Neuronal stem cell (in vitro differentiated cells): ENCODE results near the gene CNTNAP5.

Source experiments
- DNase-seq: peaks from one replicate; pipeline ENCODE4 v3.0.0-alpha.2; 2013; ENCODE audit warnings: low spot score
- H2AFZ ChIP-seq: one replicate; pipeline ENCODE4 v1.6.1; 2013; ENCODE audit warnings: mild to moderate bottlenecking, low read length, inconsistent platforms
- H2AK5ac ChIP-seq: 2 replicates; pipeline ENCODE4 v1.6.1; 2013; ENCODE audit warnings: low read depth, mild to moderate bottlenecking, inconsistent platforms, low read length, moderate library complexity, mixed read lengths
- H2BK120ac ChIP-seq: 2 replicates; pipeline ENCODE4 v1.6.1; 2013; ENCODE audit warnings: low read depth, mild to moderate bottlenecking, inconsistent platforms, low read length, moderate library complexity, mixed read lengths
- H2BK12ac ChIP-seq: one replicate; pipeline ENCODE4 v1.6.1; 2013; ENCODE audit warnings: low read length, inconsistent platforms
- H2BK15ac ChIP-seq: 2 replicates; pipeline ENCODE4 v1.6.1; 2013; ENCODE audit warnings: mild to moderate bottlenecking, low read length, inconsistent platforms, mixed read lengths
- H2BK5ac ChIP-seq: one replicate; pipeline ENCODE4 v1.6.1; 2013; ENCODE audit warnings: inconsistent platforms, mild to moderate bottlenecking, low read length, moderate library complexity
- H3K14ac ChIP-seq: one replicate; pipeline ENCODE4 v1.6.1; 2013; ENCODE audit warnings: low read length, inconsistent platforms
- H3K18ac ChIP-seq: 2 replicates; pipeline ENCODE4 v1.6.1; 2013; ENCODE audit warnings: low read length, inconsistent platforms
- H3K23ac ChIP-seq: 2 replicates; pipeline ENCODE4 v1.6.1; 2013; ENCODE audit warnings: low read depth, mild to moderate bottlenecking, mixed read lengths, low read length, inconsistent platforms; ENCODE audit not compliant: poor library complexity
- H3K27ac ChIP-seq: replicated peaks from 3 replicates; pipeline ENCODE4 v1.5.1; 2013; ENCODE audit warnings: low read length, inconsistent platforms
- H3K27me3 ChIP-seq, 3 experiments: 2 replicates each; pipeline ENCODE4 v1.6.1; 2013; ENCODE audit warnings: low read length in 3 of 3, mild to moderate bottlenecking in 2 of 3, inconsistent platforms in 1 of 3, low read depth in 1 of 3, mixed read lengths in 1 of 3, moderate library complexity in 1 of 3; ENCODE audit not compliant: control insufficient read depth in 3 of 3, insufficient read depth in 3 of 3
- H3K36me3 ChIP-seq, 2 donors: replicated peaks in 1 of 2; 2 replicates each; pipeline ENCODE4 v1.6.1; 2013; ENCODE audit warnings: low read length in 2 of 2; ENCODE audit not compliant: control insufficient read depth in 2 of 2, insufficient read depth in 2 of 2
- H3K4ac ChIP-seq: 2 replicates; pipeline ENCODE4 v1.6.1; 2013; ENCODE audit warnings: inconsistent platforms, mild to moderate bottlenecking, low read length, moderate library complexity
- H3K4me1 ChIP-seq, 2 donors: 1 replicate in 1 of 2; 2 replicates in 1 of 2; pipeline ENCODE4 v1.6.1; 2013; ENCODE audit warnings: low read length in 2 of 2, low read depth in 1 of 2; ENCODE audit not compliant: control insufficient read depth in 2 of 2, insufficient read depth in 1 of 2
- H3K4me2 ChIP-seq: one replicate; pipeline ENCODE4 v1.6.1; 2013; ENCODE audit warnings: mild to moderate bottlenecking, low read length, inconsistent platforms; ENCODE audit not compliant: insufficient read depth, poor library complexity, severe bottlenecking
- H3K4me3 ChIP-seq, 2 donors: 2 replicates each; pipeline ENCODE4 v1.5.1; 2013; ENCODE audit warnings: low read length in 2 of 2, mild to moderate bottlenecking in 2 of 2, inconsistent platforms in 1 of 2, moderate library complexity in 1 of 2
- H3K79me1 ChIP-seq: one replicate; pipeline ENCODE4 v1.6.1; 2013; ENCODE audit warnings: low read depth, mild to moderate bottlenecking, inconsistent platforms, low read length, moderate library complexity
- H3K9ac ChIP-seq: one replicate; pipeline ENCODE4 v1.6.1; 2013; ENCODE audit warnings: mild to moderate bottlenecking, low read depth, low read length, inconsistent platforms; ENCODE audit not compliant: poor library complexity
- H3K9me3 ChIP-seq, 2 donors: replicated peaks in 1 of 2; 2 replicates each; pipeline versions ENCODE3 to v1.6.1; 2013; ENCODE audit warnings: low read length in 2 of 2, mild to moderate bottlenecking in 2 of 2, inconsistent platforms in 1 of 2, low read depth in 1 of 2, mixed read lengths in 1 of 2, moderate library complexity in 1 of 2; ENCODE audit not compliant: control insufficient read depth in 2 of 2, insufficient read depth in 1 of 2
- H4K8ac ChIP-seq: one replicate; pipeline ENCODE4 v1.6.1; 2013; ENCODE audit warnings: low read depth, mild to moderate bottlenecking, inconsistent platforms, low read length, moderate library complexity
- H4K91ac ChIP-seq: one replicate; pipeline ENCODE4 v1.6.1; 2013; ENCODE audit warnings: low read length, low read depth, mild to moderate bottlenecking, inconsistent platforms; ENCODE audit not compliant: poor library complexity
- WGBS, 2 donors: extraction: QIAGEN DNeasy Blood & Tissue Kit; methylation state at CpG; one replicate each; pipeline ENCODE4 v1.1.7; 2013; ENCODE audit warnings: missing lambda C conversion rate in 2 of 2, mixed read lengths in 1 of 2; ENCODE audit not compliant: insufficient read length in 2 of 2, insufficient replicate concordance in 1 of 2; ENCODE audit errors: extremely low coverage in 2 of 2; 5-methylcytosine and 5-hydroxymethylcytosine counted together

Gene CNTNAP5

DNA sequence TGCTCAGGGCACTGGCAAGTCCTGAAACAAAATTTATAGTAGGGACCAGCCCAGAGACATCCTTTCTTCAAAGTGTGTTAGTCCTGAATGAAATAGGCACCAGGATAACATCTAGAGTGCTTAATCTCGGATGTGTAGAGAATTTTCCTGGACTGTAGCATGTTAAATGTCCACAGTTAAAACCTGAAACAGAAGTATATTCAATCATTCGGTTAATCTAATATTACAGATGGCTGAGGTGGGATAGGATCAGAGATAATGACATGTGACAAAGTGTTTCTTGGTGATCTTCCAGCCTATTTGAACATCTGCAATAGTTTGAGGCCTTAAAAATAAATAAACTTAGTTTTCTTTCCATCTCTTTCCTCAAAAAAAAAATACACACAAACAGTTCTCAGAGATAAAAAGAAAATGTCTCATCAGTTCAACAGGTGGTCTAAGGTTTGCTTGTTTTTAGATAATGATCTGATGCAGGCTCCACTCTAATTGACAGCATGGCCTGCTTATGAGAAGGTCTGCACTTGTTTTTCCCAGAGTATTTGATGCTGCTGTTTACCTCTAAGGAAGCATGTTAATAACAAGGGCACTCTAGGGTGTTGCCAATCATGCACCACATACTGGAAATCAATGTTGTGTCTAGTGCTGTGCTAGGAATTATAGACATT is 25.9 kb downstream of the CNTNAP5 start:
- Histone ChIP-seq H3K27ac (no peak overlapping the region), H3K27me3 (no peaks in the 10 kb centered on the region), H2BK120ac (no peak overlapping the region), H2BK15ac (no peak overlapping the region), H2AFZ (no peak overlapping the region), H3K4me2 (no peak overlapping the region), H2BK5ac (no peak overlapping the region), H3K36me3 (no peaks in the 10 kb centered on the region), H3K18ac (no peak overlapping the region), H3K4ac (no peak overlapping the region), H3K4me1 (peaks cover 0 to 3% of the 10 kb centered on the region in 2 donors), H3K4me3 (no peak overlapping the region), H3K9ac (no peak overlapping the region), H4K91ac (no peak overlapping the region), H4K8ac (no peak overlapping the region), H3K79me1 (no peaks in the 10 kb centered on the region), H3K9me3 (no peaks in the 10 kb centered on the region), H2BK12ac (no peak overlapping the region), H3K14ac (no peak overlapping the region), H3K23ac (no peak overlapping the region), H2AK5ac (no peak overlapping the region)
- no peak for DNase-seq
- no CpG with 5 or more reads among the region's 2 CpGs for WGBS, 2 donors

DNA sequence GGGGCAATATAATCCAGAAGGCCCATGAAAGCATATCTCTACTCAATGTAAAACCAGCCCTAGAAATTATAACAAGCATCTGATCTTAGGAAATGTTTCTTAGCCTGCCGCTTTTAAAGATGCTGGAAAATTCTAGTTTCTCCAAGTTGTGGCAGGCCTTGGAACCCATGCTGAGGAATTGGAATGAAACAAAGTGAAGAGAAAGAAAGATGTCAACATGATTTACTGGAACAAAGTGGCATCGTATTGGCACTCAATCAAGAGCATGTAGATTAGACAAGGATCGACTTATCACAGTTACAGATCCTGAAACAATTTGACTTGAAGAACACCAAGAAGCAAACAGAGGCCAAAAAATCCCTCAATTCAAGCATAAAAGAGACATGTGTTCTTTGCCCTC is 28.7 kb downstream of the CNTNAP5 start:
- Histone ChIP-seq H2AFZ (no peak overlapping the region), H2BK5ac (no peak overlapping the region)
- WGBS, 2 donors, result no CpG with 5 or more reads among the region's 3 CpGs

DNA sequence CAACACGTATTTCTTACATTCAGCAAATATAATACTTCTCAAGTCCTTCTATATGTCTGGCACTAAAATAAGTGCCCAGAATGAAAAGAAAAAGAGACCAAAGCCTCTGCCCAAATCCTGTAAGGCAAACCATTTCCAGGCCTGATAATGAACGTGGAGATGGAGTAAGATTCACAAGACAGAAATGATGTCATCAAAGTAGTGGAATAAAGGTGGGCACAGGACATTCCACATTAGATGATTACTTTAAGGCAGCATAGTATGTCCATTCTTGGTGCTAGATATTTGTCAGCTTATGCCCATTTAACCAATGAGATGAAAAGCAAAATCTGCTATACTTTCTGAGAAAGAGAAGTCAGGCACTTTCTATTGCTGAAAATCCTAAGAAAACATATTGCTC is 38.5 kb downstream of the CNTNAP5 start:
- Histone ChIP-seq H2BK12ac (no peak overlapping the region), H2BK15ac (no peak overlapping the region), H4K8ac (no peak overlapping the region), H2BK120ac (no peak overlapping the region), H4K91ac (no peak overlapping the region), H3K4me1 (no peaks in the 10 kb centered on the region), H3K4me2 (no peak overlapping the region), H3K27me3 (no peaks in the 10 kb centered on the region), H3K14ac (no peak overlapping the region), H3K18ac (no peak overlapping the region), H3K9me3 (no peaks in the 10 kb centered on the region), H2BK5ac (no peak overlapping the region), H3K4ac (no peak overlapping the region), H3K9ac (no peak overlapping the region), H3K79me1 (no peaks in the 10 kb centered on the region), H3K4me3 (no peak overlapping the region), H2AFZ (no peak overlapping the region), H3K27ac (no peak overlapping the region), H3K23ac (no peak overlapping the region), H3K36me3 (no peaks in the 10 kb centered on the region), H2AK5ac (no peak overlapping the region)
- no peak for DNase-seq
- WGBS, 2 donors, result no CpG with 5 or more reads among the region's 2 CpGs

More for the DNA sequence above, 28.7 kb downstream of the CNTNAP5 start:
- Histone ChIP-seq H3K9me3 (no peaks in the 10 kb centered on the region), H2BK15ac (no peak overlapping the region), H2BK120ac (no peak overlapping the region), H3K9ac (no peak overlapping the region), H3K4ac (no peak overlapping the region), H3K27me3 (no peaks in the 10 kb centered on the region), H3K18ac (no peak overlapping the region), H3K4me1 (peaks cover 0 to 3% of the 10 kb centered on the region in 2 donors), H3K4me3 (no peak overlapping the region), H3K36me3 (no peaks in the 10 kb centered on the region), H3K4me2 (no peak overlapping the region), H3K27ac (no peak overlapping the region), H3K23ac (no peak overlapping the region), H2AK5ac (no peak overlapping the region), H4K91ac (no peak overlapping the region), H3K14ac (no peak overlapping the region), H4K8ac (no peak overlapping the region), H3K79me1 (no peaks in the 10 kb centered on the region), H2BK12ac (no peak overlapping the region)
- DNase-seq, result no peak

DNA sequence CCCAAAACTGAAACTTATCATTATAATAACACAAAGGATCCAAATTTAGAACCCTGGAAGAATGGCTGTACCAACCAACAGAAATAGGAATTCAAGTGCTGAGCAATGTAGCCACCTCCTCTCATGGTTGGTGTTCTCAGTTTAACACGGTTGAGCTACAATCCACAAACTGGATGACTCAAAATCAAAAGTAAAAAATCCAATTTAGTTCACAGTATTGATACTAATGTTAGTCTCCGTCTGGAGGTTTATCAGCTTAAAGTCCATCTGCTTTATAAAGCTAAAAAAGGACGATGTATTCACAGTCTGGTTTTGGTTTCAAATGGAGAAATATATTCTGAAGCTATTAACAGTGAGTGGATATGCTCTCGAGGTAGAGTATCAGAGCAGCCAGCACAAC is 40.5 kb downstream of the CNTNAP5 start:
- no peak overlapping the region for H3K4me2 ChIP-seq
- H2BK12ac ChIP-seq, result no peak overlapping the region
- H3K18ac ChIP-seq, result no peak overlapping the region
- no peaks in the 10 kb centered on the region for H3K36me3 ChIP-seq
- H3K4ac ChIP-seq, result no peak overlapping the region
- H3K4me1 ChIP-seq, result no peaks in the 10 kb centered on the region
- H2AK5ac ChIP-seq, result no peak overlapping the region
- no peaks in the 10 kb centered on the region for H3K79me1 ChIP-seq
- H3K23ac ChIP-seq, result no peak overlapping the region
- no peak for DNase-seq
- no peak overlapping the region for H2BK120ac ChIP-seq
- H3K27me3 ChIP-seq, result no peaks in the 10 kb centered on the region
- no peak overlapping the region for H3K4me3 ChIP-seq
- H2AFZ ChIP-seq, result no peak overlapping the region
- no peak overlapping the region for H4K8ac ChIP-seq
- WGBS, 2 donors, result no CpG with 5 or more reads among the region's 4 CpGs
- no peak overlapping the region for H3K14ac ChIP-seq
- H3K9me3 ChIP-seq, result peaks cover 0 to 1% of the 10 kb centered on the region in 2 donors
- H3K27ac ChIP-seq, result no peak overlapping the region
- no peak overlapping the region for H3K9ac ChIP-seq
- H2BK5ac ChIP-seq, result no peak overlapping the region
- H4K91ac ChIP-seq, result no peak overlapping the region
- H2BK15ac ChIP-seq, result no peak overlapping the region
